GM18867 (cell line): ENCODE measurements around the gene GRIK4.

Experiments used
- ATAC-seq: cut with Tn5 transposase; IDR thresholded peaks from one replicate; pipeline ENCODE4 v1.9.1; 2021; ENCODE audit warnings: mild to moderate bottlenecking, moderate library complexity; ENCODE audit not compliant: unreplicated experiment

GRIK4 gene

DNA sequence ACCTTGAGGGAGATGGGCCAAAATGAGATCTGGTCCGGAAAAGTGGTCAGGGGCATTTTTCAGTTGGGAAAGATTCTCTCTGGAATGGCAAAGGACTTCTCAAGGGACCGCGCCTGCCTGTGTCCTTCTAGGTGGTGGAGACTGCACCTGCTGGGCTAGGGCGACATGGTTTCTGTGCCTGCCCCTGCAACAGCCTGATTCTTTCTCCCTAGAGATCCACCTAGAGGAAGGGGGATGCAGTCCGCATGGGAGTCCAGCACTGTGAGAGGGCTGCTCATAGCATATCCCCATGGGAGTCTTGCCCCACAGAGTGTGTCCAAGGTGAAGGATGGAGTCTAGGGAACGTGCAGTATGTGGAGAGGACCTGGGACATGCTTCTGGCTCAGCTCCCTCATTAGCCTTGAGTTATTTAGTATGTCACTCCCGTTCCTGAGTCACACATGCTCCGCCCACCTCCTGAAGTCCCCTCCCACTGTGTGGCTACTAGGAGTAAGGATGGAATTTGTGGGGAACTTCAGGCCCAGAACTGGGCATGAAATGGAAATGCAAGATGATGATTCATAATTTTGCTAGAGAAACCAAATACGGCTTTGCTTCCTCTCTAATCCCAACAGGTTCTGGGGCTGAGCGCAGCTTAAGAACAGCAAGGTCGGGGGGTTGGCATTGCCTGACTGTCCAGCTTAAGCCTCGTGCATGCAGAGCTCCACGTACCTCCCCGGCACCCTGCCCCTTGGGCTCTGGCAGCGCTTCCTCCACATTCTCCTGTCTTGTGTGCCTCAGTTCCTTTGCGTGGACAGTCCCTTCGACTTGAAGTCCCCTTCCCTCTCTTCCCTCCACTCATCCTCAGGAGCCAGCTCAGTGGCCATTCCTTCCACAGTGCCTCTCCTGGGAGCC, 35.0 kb downstream of the GRIK4 start:
- ATAC-seq = no peak

DNA sequence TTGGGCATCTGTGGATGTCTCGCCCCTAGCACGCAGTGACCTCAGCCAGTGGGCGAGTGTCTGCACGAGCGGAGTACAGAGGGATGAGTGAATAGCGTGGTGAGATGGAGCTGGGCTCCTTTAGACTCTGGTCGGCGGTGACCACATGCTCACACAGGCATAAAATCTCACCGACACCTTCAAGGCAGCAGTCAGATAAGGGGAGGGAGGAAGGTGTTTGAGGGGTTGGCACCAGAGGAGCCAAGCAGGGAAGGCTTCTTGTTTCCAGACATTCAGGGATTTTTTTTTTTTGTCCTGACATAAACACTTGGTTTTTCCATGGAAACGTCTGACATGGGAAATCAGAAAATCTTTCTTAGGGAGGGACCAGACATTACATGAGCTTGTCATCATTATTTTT, 35.8 kb downstream of the GRIK4 start:
- ATAC-seq = no peak

DNA sequence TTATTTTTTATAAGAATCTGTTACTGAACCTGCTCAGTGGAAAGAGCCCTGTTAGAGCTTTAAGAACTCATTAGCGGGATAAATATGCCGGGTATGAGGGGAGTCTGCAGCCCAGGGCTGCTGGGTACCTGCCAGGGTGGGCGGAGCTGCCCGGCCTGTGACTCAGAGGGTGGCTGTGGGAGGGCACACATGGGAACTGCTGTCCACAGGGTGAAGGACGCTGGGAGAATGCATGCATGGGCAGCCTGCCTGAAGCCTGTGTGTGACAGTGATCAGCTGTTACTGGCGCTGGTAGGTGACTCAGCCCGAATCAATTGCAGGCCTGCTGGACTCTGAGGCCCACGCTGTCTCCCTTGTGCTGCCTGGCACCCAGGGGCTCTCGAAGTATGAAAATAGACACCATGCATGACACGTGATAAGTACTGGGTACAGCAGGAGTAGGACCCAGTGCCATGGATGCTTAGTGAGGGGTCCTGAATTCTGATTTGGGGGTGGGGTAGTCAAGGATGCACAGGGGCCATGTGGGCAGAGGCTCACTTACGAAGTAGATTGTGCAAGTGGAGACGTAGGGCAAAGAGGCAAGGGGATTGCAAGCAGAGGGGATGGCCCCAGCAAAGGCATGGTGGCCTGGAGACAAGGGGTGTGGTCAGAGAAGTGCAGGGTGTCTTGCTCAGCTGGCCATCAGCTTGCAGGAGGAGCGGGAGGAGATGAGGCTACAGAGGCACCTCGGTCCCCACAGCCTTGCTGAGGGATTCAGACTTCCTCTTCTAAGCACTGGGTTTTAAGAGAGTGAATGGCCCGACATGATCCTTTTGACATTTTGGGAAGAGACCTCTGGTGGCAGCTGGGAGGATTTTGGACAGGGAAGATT, 36.5 kb downstream of the GRIK4 start:
- ATAC-seq = no peak

DNA sequence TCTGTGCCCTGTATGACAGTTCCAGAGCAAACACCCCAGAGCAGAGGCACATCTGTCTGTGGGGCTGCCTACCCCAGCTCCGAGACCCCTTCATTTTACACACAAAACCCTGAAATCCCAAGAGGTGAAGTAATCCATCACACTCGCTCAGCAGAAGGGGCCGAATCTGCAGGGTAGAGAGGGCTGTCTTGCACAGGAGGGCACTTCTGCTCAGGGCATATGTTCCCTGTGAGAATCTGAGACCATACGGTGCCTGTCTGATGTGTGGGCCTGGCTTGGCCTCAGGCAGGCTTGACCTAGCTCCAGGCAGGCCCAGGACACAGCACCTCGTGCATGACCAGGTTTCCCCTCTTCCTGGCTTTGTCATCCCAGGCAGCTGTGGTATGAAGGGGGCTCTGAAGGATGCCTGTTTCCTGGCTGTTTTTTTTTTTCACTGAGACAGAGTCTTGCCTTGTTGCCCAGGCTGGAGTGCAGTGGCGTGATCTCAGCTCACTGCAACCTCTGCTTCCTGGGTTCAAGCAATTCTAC, 37.2 kb downstream of the GRIK4 start:
- no peak for ATAC-seq

- ATAC-seq = no peak
These were observed 37.8 kb downstream of the GRIK4 start for GRCh38 chr11:120549346-120549745.

GRCh38 chr11:120550007-120550406, 38.5 kb downstream of the GRIK4 start:
- no peak for ATAC-seq

GRCh38 chr11:120551191-120551590, 39.6 kb downstream of the GRIK4 start:
- ATAC-seq = no peak

DNA sequence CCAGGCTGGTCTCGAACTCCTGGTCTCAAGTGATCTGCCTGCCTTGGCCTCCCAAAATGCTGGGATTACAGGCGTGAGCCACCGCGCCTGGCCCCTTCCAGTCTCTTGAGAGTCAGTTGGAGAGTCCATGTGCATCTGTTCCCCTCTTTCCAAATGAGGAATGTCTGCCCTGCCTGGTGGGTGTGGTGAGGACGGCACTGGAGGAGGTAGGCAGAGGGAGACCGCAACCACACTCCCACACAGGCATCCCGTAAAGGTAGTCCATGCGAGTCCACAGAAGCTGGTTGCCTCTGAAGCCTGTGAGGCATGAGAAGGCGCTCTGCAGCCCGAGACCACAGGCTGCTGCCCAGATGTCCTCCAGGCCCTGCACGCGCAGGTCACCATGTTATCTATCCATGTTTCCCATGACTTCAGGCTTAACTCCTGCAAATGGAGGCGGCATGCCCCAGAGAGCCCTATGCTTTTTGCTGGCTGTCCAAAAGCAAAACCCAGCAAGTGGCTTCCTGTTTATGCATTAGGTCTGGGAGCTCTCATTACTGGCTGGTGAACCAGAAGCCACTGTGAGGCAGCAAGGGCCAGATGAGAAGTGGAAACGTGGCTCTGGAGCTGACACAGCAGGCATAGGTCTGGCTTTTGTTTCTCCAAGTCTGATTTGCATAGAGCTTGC, 43.4 kb downstream of the GRIK4 start:
- peak; percentile 56 for ATAC-seq

GRCh38 chr11:120555433-120555773, 43.9 kb downstream of the GRIK4 start:
- no peak for ATAC-seq

DNA sequence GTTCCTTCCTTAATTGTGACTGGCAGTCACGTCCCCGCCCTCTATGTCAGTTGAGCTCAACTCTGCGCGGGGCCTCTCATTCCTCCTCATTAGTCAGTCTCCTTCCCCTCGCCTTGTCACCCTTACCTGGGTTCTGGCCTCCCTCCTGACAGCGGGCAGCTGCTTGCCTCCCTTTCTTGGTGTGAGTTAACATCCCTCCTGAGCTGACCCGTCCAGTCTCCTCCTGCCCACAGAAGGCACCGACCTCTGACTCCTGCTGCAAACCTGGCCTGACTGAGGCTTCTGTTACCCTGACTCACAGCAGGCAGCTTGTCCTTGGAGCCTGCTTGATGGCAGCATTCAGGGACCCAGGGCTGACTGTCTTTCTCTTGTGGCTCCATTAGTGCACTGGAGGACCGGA, 45.2 kb downstream of the GRIK4 start:
- ATAC-seq = no peak

DNA sequence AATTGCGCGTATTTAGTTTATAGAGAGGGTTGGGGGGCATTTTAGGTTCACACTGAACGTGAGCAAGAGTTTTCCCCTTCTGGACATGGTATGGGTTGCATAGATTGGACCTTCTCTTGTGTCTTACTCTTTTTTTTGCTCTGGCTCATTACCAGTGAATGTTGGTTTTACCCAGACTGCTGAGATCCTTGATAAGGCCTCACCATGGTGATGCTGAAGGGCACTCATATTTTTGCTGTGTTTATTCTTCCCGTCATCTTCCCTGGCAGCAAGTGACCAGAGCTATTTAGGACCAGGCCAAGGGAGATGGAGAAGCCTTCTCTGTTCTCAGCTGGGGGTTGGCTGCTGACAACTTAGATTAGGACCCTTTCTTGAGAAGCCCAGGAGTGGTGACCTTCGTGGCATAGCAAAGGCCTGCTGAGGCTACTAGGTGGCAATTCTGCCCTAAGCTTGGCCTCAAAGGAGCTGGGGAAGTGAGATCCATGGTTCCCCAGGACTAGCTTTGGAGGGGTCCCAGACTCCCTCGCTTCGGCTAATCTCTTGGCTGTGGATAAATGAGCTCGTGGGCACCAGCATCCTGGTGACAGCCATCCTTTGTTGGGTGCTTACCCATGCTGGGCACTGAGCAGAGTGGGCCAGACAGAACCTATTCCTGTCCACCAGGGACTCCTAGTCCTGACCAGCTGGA, 47.3 kb downstream of the GRIK4 start:
- ATAC-seq = no peak

DNA sequence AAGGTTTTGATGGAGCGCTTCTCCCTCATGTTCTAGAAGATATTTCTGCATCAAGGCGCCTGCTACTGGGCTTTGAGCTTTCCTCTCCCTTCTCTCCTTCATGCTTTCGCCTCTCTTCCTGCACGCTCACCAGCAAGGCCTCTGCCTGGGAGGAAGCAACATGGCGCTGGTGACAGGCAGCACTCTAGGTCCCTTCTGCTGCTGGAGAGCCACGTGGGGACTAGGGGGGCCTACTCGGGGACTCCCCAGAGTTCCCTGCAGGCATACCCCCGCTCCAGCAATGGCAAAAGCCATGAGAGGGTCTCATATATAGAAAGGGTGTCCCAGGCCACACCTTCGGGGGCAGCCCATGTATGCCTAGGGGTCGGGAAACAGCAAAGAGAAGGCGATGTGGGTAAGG, 49.7 kb downstream of the GRIK4 start:
- ATAC-seq = no peak

DNA sequence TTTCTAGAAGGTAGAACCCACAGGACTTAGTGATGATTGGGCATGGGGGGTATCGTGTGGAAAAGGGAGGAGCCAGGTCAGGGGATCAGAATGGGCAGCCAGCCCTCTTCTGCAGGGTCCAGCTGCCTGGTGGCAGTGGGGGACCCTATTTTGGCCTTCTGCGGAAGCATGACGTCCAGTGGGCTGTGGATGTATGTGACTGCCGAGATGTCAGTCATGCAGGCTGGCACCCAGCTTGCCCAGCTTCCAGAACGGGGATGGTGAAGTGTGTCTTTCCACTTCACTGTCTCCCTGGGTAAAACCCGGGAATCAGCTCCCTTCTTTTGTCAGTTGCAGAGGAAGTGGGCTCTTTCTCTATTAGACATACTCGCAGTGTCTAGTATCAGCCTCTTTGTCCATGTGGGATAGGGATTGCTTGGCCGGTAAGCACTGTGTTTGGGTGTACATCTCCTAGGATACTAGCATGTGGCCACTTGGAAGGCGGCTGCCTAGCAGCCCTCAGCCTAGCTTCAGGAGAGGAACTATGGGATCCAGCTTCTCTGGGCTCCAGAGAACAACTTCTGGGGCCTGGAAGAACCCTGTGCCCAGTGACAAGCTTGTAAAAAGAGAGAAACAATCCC, 51.4 kb downstream of the GRIK4 start:
- ATAC-seq = no peak

- ATAC-seq = no peak
These were observed 52.4 kb downstream of the GRIK4 start for GRCh38 chr11:120563703-120564572.

DNA sequence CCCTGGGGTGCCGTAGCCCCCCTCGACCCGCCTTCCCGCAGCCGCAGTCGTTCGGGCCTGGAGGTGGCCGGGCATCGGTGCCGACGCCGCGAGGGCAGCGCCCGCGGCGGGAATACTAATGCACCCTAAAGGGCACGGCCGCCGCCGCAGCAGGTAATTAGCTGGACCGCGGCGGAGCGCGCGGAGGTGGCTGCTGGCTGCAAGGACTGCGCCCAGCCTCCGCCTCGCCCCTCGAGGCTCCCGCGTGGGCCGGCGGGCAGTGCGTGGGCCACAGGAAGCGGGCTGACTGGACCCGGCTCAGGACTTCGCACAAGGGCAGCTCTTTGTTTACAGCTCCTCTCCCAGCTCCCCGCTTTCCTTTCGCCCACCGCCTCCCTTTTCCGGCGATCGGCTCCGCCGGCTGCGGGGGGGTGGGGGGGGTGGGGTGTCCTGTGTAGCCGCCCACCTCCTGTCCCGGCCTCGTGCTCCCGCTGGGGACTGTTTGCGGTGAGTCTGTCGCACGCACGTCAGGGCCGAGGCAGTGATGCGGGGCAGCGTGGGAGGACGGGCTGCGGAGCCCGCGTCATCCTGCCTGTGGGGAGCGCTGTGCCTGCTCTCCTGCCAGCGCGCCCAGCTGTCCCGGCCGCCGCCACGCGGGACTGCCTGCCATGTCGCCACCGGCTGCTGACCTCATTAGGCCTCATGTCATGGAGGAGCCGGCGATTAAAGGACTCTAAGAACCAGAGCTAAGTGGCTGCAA, 53.2 kb downstream of the GRIK4 start:
- peak; percentile 77 for ATAC-seq

- no peak for ATAC-seq
These were observed 54.1 kb downstream of the GRIK4 start for GRCh38 chr11:120565466-120566155.

GRCh38 chr11:120566176-120566575, 54.6 kb downstream of the GRIK4 start:
- no peak for ATAC-seq
